ENCODE measurements around the gene CHERP.

The CHERP gene

GRCh38 chr19:16470911-16471811, 71.1 kb downstream of the CHERP start:
- DNase-seq, result peak; percentile 73

- no peak for DNase-seq
Observed at GRCh38 chr19:16470541-16470910, 71.7 kb downstream of the CHERP start.
